Measurements from ENCODE around the gene DOCK2.

The DOCK2 gene

GRCh38 chr5:169847519-169847918 is 210.4 kb downstream of the DOCK2 start:
- H3K27ac ChIP-seq: no peak overlapping the region
- no peaks in the 10 kb centered on the region for H3K36me3 ChIP-seq
- no peak for DNase-seq
- peaks cover 0 to 21% (median 8%) of the 10 kb centered on the region in 3 donors for H3K9me3 ChIP-seq
- H3K27me3 ChIP-seq: no peaks in the 10 kb centered on the region
- intact Hi-C loops (cut with DNase I; ENCODE audit: low total_unique reads): no loop called here
- TF ChIP-seq CTCF (IDR thresholded peaks at IDR 0.05): no peak
- no peak overlapping the region for H3K4me3 ChIP-seq
- no peaks in the 10 kb centered on the region for H3K4me1 ChIP-seq

GRCh38 chr5:169848271-169848670 is 211.2 kb downstream of the DOCK2 start:
- Histone ChIP-seq H3K27ac (no peak overlapping the region), H3K36me3 (no peaks in the 10 kb centered on the region), H3K4me3 (no peak overlapping the region), H3K27me3 (no peaks in the 10 kb centered on the region), H3K4me1 (no peaks in the 10 kb centered on the region), H3K9me3 (peaks cover 0 to 21% (median 8%) of the 10 kb centered on the region in 3 donors)
- no peak for TF ChIP-seq CTCF (IDR thresholded peaks at IDR 0.05)
- intact Hi-C loops (cut with DNase I; ENCODE audit: low total_unique reads): no loop called here
- DNase-seq: no peak

GRCh38 chr5:169848792-169849191 is 211.7 kb downstream of the DOCK2 start:
- no peak overlapping the region for H3K4me3 ChIP-seq

GRCh38 chr5:169850409-169850808 is 213.3 kb downstream of the DOCK2 start:
- H3K4me3 ChIP-seq: no peak overlapping the region
- intact Hi-C loops (cut with DNase I; ENCODE audit: low total_unique reads): no loop called here
- H3K9me3 ChIP-seq: peaks cover 0 to 21% (median 8%) of the 10 kb centered on the region in 3 donors
- H3K27me3 ChIP-seq: no peaks in the 10 kb centered on the region
- no peaks in the 10 kb centered on the region for H3K4me1 ChIP-seq
- no peak overlapping the region for H3K27ac ChIP-seq
- TF ChIP-seq CTCF (IDR thresholded peaks at IDR 0.05): no peak
- no peak for DNase-seq
- no peaks in the 10 kb centered on the region for H3K36me3 ChIP-seq

More at GRCh38 chr5:169848792-169849191, 211.7 kb downstream of the DOCK2 start:
- H3K4me1 ChIP-seq: no peaks in the 10 kb centered on the region
- no peaks in the 10 kb centered on the region for H3K36me3 ChIP-seq
- intact Hi-C loops (cut with DNase I; ENCODE audit: low total_unique reads): no loop called here
- TF ChIP-seq CTCF (IDR thresholded peaks at IDR 0.05): no peak
- no peak for DNase-seq
- peaks cover 0 to 21% (median 8%) of the 10 kb centered on the region in 3 donors for H3K9me3 ChIP-seq
- no peak overlapping the region for H3K27ac ChIP-seq
- H3K27me3 ChIP-seq: no peaks in the 10 kb centered on the region

GRCh38 chr5:169851321-169851850 is 214.3 kb downstream of the DOCK2 start:
- Histone ChIP-seq H3K9me3 (peaks cover 0 to 21% (median 8%) of the 10 kb centered on the region in 3 donors), H3K4me3 (no peak overlapping the region), H3K4me1 (no peaks in the 10 kb centered on the region), H3K36me3 (no peaks in the 10 kb centered on the region), H3K27me3 (no peaks in the 10 kb centered on the region), H3K27ac (no peak overlapping the region)
- intact Hi-C loops (cut with DNase I; ENCODE audit: low total_unique reads): no loop called here
- DNase-seq: no peak
- no peak for TF ChIP-seq CTCF (IDR thresholded peaks at IDR 0.05)

- H3K4me1 ChIP-seq: no peaks in the 10 kb centered on the region
- DNase-seq: no peak
- intact Hi-C loops (cut with DNase I; ENCODE audit: low total_unique reads): no loop called here
These were observed 219.5 kb downstream of the DOCK2 start for GRCh38 chr5:169856571-169856970.

More at GRCh38 chr5:169856571-169856970, 219.5 kb downstream of the DOCK2 start:
- no peak overlapping the region for H3K27ac ChIP-seq
- H3K27me3 ChIP-seq: no peaks in the 10 kb centered on the region
- no peak for TF ChIP-seq CTCF (IDR thresholded peaks at IDR 0.05)
- no peaks in the 10 kb centered on the region for H3K36me3 ChIP-seq
- H3K4me3 ChIP-seq: no peak overlapping the region
- peaks cover 0 to 5% (median 0%) of the 10 kb centered on the region in 3 donors for H3K9me3 ChIP-seq

All from tibial artery (tissue), 4 donors.